Fibroblast of pulmonary artery (primary cell): ENCODE data around the gene LETM1.
A peak's percentile ranks its signal among the peaks of the same experiment; 100 is the strongest.

ENCODE experiments used
- DNase-seq: peaks from one replicate; pipeline ENCODE4 v3.0.0-alpha.2; 2010; ENCODE audit warnings: low read depth
- H3K4me3 ChIP-seq: replicated peaks from 2 replicates; pipeline ENCODE4 v1.5.1; 2011; ENCODE audit warnings: low read depth, mild to moderate bottlenecking, control low read depth, low read length, moderate library complexity
- CTCF ChIP-seq: IDR thresholded peaks from 2 replicates; pipeline ENCODE4 v1.5.1; 2011; ENCODE audit warnings: mild to moderate bottlenecking, control low read depth, low read length, inconsistent platforms; ENCODE audit errors: missing control alignments

LETM1 gene

DNA sequence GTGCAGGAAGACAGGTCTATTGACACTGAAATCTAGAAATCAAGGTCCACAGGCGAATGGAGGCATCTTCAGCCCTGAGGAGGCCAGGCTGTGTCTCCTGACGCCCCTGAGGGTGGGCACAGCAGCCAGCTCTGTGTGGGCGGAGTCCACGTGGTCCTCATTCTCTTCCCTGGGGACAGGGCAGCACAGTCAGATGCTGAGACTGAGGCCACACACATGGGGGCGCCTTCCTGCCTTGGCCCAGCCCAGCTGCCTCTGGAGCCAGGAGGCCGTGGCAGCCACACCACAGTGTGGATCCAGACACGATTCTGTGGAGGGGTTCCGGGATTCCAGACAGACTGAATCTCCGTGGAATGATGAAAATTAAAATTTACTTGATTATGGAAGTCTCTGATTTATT lies 42.0 kb downstream of the LETM1 start:
- no peak for TF ChIP-seq CTCF
- peak; percentile 9 for DNase-seq

DNA sequence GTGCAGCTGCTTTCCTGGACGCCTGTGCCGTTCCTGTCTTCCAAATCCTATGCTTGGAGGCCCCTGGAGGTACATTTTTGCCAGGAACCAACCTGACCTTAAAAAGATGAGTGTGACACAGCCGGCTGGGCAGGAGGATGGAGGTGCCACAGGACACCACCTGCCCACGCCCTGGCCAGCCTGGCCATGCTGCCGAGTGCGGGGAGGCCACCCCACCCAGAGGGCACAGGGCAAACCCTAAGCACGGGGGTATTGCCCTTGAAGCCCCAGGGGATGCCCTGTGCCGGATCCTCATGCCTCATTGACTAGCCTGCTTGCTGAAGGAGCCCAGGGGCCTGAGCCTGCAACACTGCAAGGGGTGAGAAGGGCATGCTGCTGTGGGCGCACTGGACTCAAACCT lies 42.7 kb downstream of the LETM1 start:
- DNase-seq = no peak
- H3K4me3 ChIP-seq = no peak overlapping the region
- no peak for TF ChIP-seq CTCF

More for the DNA sequence above, 42.0 kb downstream of the LETM1 start:
- H3K4me3 ChIP-seq = no peak overlapping the region

- TF ChIP-seq CTCF = no peak
- no peak overlapping the region for H3K4me3 ChIP-seq
- no peak for DNase-seq
Observed at GRCh38 chr4:1812720-1813119, 43.2 kb downstream of the LETM1 start.

- no peak for TF ChIP-seq CTCF
Observed at GRCh38 chr4:1810765-1811164, 45.2 kb downstream of the LETM1 start.

DNA sequence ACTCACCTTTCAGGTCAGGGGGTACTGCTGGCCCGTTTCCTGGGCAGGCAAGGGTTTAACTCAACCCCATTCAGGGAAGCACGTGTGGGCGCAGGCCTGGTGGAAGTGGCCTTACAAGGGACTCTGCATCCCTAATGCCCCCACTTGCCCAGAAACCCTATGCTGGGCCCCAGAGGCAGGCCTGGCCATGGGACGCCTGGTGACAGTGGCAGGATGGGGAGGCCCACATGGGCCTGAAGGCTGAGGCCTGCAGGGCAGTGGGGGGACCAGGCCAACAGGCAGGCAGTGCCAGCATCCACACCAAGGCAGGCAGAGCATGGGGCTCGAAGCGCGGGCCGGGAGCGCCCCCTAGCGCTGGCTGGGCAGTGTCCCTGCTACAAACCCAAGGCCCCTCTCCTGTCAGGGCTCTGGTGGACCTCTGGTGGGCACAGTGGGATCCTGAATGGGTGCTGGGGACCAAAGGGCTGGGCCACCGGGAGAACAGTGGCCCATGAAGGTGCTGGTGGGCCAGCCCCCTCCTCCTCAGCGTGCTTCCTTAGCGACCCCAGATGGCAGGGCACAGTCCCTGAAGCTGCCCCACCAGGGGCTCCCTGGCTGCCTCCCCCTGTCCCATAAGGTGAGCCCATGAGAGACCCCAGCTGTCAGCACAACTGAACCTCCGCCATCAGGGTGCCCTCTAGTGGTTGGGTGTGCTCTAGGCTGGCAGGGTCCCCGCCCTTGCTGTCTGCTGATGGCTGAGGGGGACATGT lies 46.0 kb downstream of the LETM1 start:
- peak; percentile 75 for TF ChIP-seq CTCF
- peak; percentile 66 for DNase-seq
- no peak overlapping the region for H3K4me3 ChIP-seq

More at GRCh38 chr4:1810765-1811164, 45.2 kb downstream of the LETM1 start:
- DNase-seq = no peak
- no peak overlapping the region for H3K4me3 ChIP-seq

- DNase-seq = no peak
- no peak for TF ChIP-seq CTCF
- no peak overlapping the region for H3K4me3 ChIP-seq
Observed at GRCh38 chr4:1808851-1809753, 46.9 kb downstream of the LETM1 start.
